Naive B cell (primary cell): ENCODE results near the gene RALGAPA2. TPM values are rescaled to one million over a fixed set of nuclear protein-coding genes. Genes with fewer than 3 reads are reported as not detected.
"Not testable (repeated sequence)": the region's sequence is repeated elsewhere in the genome, so short reads cannot be mapped to it uniquely, and the experiment has no call there.

Source experiments
- ATAC-seq, 2 donors: fragments of 150-1000 bp; cut with Tn5 transposase; 2 replicates each; pipeline ENCODE4 v1.10.0; 2021; ENCODE audit warnings: low read depth in 2 of 2, mild to moderate bottlenecking in 2 of 2, moderate library complexity in 2 of 2
- DNase-seq: peaks from one replicate; pipeline ENCODE4 v3.0.0; 2022
- H3K27ac Mint-ChIP-seq, 6 donors: one replicate each; pipeline ENCODE4 v1.8.0; 2020 to 2022; ENCODE audit warnings: mild to moderate bottlenecking in 6 of 6, mixed read lengths in 6 of 6, moderate library complexity in 5 of 6, inconsistent platforms in 2 of 6
- H3K27me3 Mint-ChIP-seq, 3 donors: one replicate each; pipeline ENCODE4 v1.8.0; 2021 to 2022; ENCODE audit warnings: mixed read lengths in 3 of 3, mild to moderate bottlenecking in 1 of 3
- H3K36me3 Mint-ChIP-seq, 2 donors: one replicate each; pipeline ENCODE4 v1.8.0; 2020 to 2022; ENCODE audit warnings: mixed read lengths in 2 of 2, inconsistent platforms in 1 of 2, mild to moderate bottlenecking in 1 of 2
- H3K4me1 Mint-ChIP-seq, 3 donors: one replicate each; pipeline ENCODE4 v1.8.0; 2020 to 2022; ENCODE audit warnings: mixed read lengths in 3 of 3, inconsistent platforms in 1 of 3, mild to moderate bottlenecking in 1 of 3, moderate library complexity in 1 of 3
- H3K4me3 Mint-ChIP-seq, 8 donors: one replicate each; pipeline ENCODE4 v1.8.0; 2020 to 2022; ENCODE audit warnings: mild to moderate bottlenecking in 8 of 8, mixed read lengths in 8 of 8, moderate library complexity in 8 of 8, inconsistent platforms in 2 of 8
- H3K9me3 Mint-ChIP-seq, 7 donors: one replicate each; pipeline ENCODE4 v1.8.0; 2020 to 2022; ENCODE audit warnings: mixed read lengths in 7 of 7, mild to moderate bottlenecking in 5 of 7, inconsistent platforms in 2 of 7, moderate library complexity in 1 of 7
- polyA plus RNA-seq, 6 donors: library from polyadenylated mRNA; unstranded; fragments of 300-500 nt; fragmentation: Illumina TruSeq; gene quantifications; one replicate each; pipeline ENCODE4 v1.2.3, GENCODE V29; 2021; ENCODE audit warnings: low read depth in 6 of 6

RALGAPA2 gene
- polyA plus RNA-seq, 6 donors from 2014 or later, result 3.6 to 7.3 (median 5.5) TPM

GRCh38 chr20:20362774-20363433, 349.5 kb downstream of the RALGAPA2 start:
- no peaks in the 10 kb centered on the region for H3K9me3 Mint-ChIP-seq
- DNase-seq (no peak), ATAC-seq (no peak)
- H3K4me3 Mint-ChIP-seq, result peak overlapping the region in 4 of 8 donors; percentile 13 to 48 (median 38)
- peak overlapping the region in 1 of 6 donors; percentile 39 for H3K27ac Mint-ChIP-seq
- peaks cover 54 to 73% (median 69%) of the 10 kb centered on the region in 3 donors for H3K27me3 Mint-ChIP-seq
- H3K36me3 Mint-ChIP-seq, result no peaks in the 10 kb centered on the region
- H3K4me1 Mint-ChIP-seq, result peaks cover 29 to 39% (median 33%) of the 10 kb centered on the region in 3 donors

GRCh38 chr20:20360464-20360863, 352.0 kb downstream of the RALGAPA2 start:
- Mint-ChIP-seq H3K4me1 (peaks cover 23 to 30% (median 27%) of the 10 kb centered on the region in 3 donors), H3K27ac (peak overlapping the region in 1 of 6 donors; percentile 21), H3K9me3 (no peaks in the 10 kb centered on the region), H3K27me3 (peaks cover 44 to 56% (median 56%) of the 10 kb centered on the region in 3 donors), H3K36me3 (no peaks in the 10 kb centered on the region), H3K4me3 (peak overlapping the region in 3 of 8 donors; percentile 2 to 21 (median 21))
- DNase-seq (no peak), ATAC-seq (peak; percentile 49 to 58)

DNA sequence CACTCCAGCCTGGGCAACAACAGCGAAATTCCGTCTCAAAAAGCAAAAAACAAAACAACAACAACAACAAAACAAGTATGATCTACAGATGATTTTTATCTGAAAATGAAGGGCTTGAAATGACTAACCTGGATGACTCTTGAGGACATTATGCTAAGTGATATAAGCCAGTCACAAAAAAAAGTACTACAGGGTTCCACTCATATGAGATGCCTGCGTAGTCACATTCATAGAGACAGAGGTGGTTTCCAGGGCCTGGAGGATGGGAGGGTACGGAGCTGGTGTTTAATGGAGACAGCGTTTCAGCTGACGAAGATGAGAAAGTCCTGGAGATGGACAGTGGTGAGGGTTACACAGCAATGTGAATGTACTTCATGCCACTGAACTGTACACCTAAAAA, 352.8 kb downstream of the RALGAPA2 start:
- Mint-ChIP-seq H3K27me3 (peaks cover 41 to 53% (median 52%) of the 10 kb centered on the region in 3 donors), H3K4me3 (no peak overlapping the region), H3K4me1 (peaks cover 23 to 27% (median 27%) of the 10 kb centered on the region in 3 donors), H3K27ac (no peak overlapping the region), H3K9me3 (peaks cover 0 to 3% (median 0%) of the 10 kb centered on the region in 7 donors), H3K36me3 (no peaks in the 10 kb centered on the region)
- ATAC-seq (no peak), DNase-seq (no peak)

DNA sequence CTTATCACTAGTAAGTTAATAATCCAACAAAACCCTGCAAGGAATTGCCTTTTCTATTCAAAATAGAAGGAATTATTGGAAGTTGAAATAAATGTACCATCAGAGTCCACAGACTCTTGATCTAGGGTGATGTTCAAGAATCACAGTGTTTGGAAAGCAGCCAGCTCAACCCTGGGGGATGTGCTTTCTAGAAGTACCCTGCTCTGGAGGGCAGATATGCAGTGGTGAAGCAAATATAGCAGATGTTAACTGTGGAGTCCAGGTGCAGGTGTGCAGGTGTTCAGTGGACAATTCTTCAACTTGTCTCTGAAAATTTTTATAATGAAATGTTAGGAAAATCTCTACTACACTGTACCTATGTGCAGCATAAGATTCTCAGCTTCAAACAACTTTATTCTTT, 353.6 kb downstream of the RALGAPA2 start:
- DNase-seq (no peak), ATAC-seq (no peak)
- Mint-ChIP-seq H3K4me3 (no peak overlapping the region), H3K9me3 (peaks cover 0 to 5% (median 0%) of the 10 kb centered on the region in 7 donors), H3K27me3 (peaks cover 41 to 54% (median 54%) of the 10 kb centered on the region in 3 donors), H3K36me3 (no peaks in the 10 kb centered on the region), H3K27ac (no peak overlapping the region), H3K4me1 (peaks cover 23 to 25% (median 24%) of the 10 kb centered on the region in 3 donors)

- H3K36me3 Mint-ChIP-seq, H3K9me3 Mint-ChIP-seq, ATAC-seq: not testable (repeated sequence)
These were observed 356.9 kb downstream of the RALGAPA2 start for GRCh38 chr20:20355503-20355902.

GRCh38 chr20:20353576-20353975, 358.9 kb downstream of the RALGAPA2 start:
- H3K9me3 Mint-ChIP-seq, result peaks cover 0 to 15% (median 7%) of the 10 kb centered on the region in 7 donors
- H3K27me3 Mint-ChIP-seq, result peaks cover 38 to 55% (median 48%) of the 10 kb centered on the region in 3 donors
- no peak overlapping the region for H3K27ac Mint-ChIP-seq
- ATAC-seq (no peak), DNase-seq (no peak)
- H3K4me3 Mint-ChIP-seq, result no peak overlapping the region
- no peaks in the 10 kb centered on the region for H3K4me1 Mint-ChIP-seq
- peaks cover 0 to 7% of the 10 kb centered on the region in 2 donors for H3K36me3 Mint-ChIP-seq

More at GRCh38 chr20:20355503-20355902, 356.9 kb downstream of the RALGAPA2 start:
- peaks cover 44 to 51% (median 46%) of the 10 kb centered on the region in 3 donors for H3K27me3 Mint-ChIP-seq
- H3K4me3 Mint-ChIP-seq, DNase-seq, H3K27ac Mint-ChIP-seq, H3K4me1 Mint-ChIP-seq: not testable (repeated sequence)

GRCh38 chr20:20344476-20344875, 368.0 kb downstream of the RALGAPA2 start:
- Mint-ChIP-seq H3K36me3 (peaks cover 0 to 8% of the 10 kb centered on the region in 2 donors), H3K4me1 (no peaks in the 10 kb centered on the region), H3K4me3 (no peak overlapping the region), H3K9me3 (peaks cover 0 to 29% (median 13%) of the 10 kb centered on the region in 7 donors), H3K27me3 (peaks cover 13 to 27% (median 27%) of the 10 kb centered on the region in 3 donors), H3K27ac (no peak overlapping the region)
- DNase-seq, result no peak
- no peak for ATAC-seq

- no peak overlapping the region for H3K27ac Mint-ChIP-seq
- ATAC-seq (no peak), DNase-seq (no peak)
- peaks cover 0 to 25% (median 11%) of the 10 kb centered on the region in 7 donors for H3K9me3 Mint-ChIP-seq
- H3K4me3 Mint-ChIP-seq, result no peak overlapping the region
- H3K4me1 Mint-ChIP-seq, result no peaks in the 10 kb centered on the region
- H3K36me3 Mint-ChIP-seq, result peaks cover 0 to 8% of the 10 kb centered on the region in 2 donors
- H3K27me3 Mint-ChIP-seq, result peaks cover 13 to 24% (median 21%) of the 10 kb centered on the region in 3 donors
These were observed 368.5 kb downstream of the RALGAPA2 start for GRCh38 chr20:20343932-20344331.
